Gastrocnemius medialis (tissue), 4 donors: ENCODE measurements around the gene NOP56. TPM values are rescaled to one million over a fixed set of nuclear protein-coding genes. Genes with fewer than 3 reads are reported as not detected.

Experiments used
- ATAC-seq, 2 donors: fragments of 150-250 bp; one replicate each; pipeline ENCODE4 v1.9.1; 2016
- DNase-seq, 2 donors: peaks; one replicate each; pipeline ENCODE4 v3.0.0-alpha.2; 2019
- H3K27ac ChIP-seq, 4 donors: fragments of 200-600 bp; sonication (generic); 1 replicate in 1 of 4; 2 replicates in 3 of 4; pipeline ENCODE4 v1.5.1; 2016 to 2018; ENCODE audit warnings: mild to moderate bottlenecking in 2 of 4, moderate library complexity in 1 of 4
- H3K27me3 ChIP-seq, 3 donors: fragments of 200-600 bp; sonication (generic) in 2 of 3; 1 replicate in 1 of 3; 2 replicates in 2 of 3; pipeline versions ENCODE4 v1.5.1 to v1.6.0; 2016 to 2019; ENCODE audit warnings: mild to moderate bottlenecking in 1 of 3, moderate library complexity in 1 of 3
- H3K36me3 ChIP-seq, 2 donors: fragments of 200-600 bp; sonication (generic) in 1 of 2; one replicate each; pipeline ENCODE4 v1.5.1; 2017 to 2018
- H3K4me1 ChIP-seq, 2 donors: fragments of 200-600 bp; sonication (generic) in 1 of 2; one replicate each; pipeline ENCODE4 v1.5.1; 2016 to 2017; ENCODE audit warnings: mild to moderate bottlenecking in 2 of 2
- H3K4me3 ChIP-seq, 4 donors: fragments of 200-600 bp; sonication (generic) in 3 of 4; 1 replicate in 1 of 4; 2 replicates in 3 of 4; pipeline ENCODE4 v1.5.1; 2016 to 2019; ENCODE audit warnings: mild to moderate bottlenecking in 2 of 4
- H3K9me3 ChIP-seq, 3 donors: fragments of 200-600 bp; sonication (generic) in 2 of 3; 1 replicate in 1 of 3; 2 replicates in 2 of 3; pipeline ENCODE4 v1.5.1; 2016 to 2019
- POLR2A ChIP-seq, 2 donors: fragments of 450-650 bp; IDR thresholded peaks; one replicate each; pipeline ENCODE4 v1.6.1; 2017; ENCODE audit warnings: antibody characterized with exemption in 2 of 2, mild to moderate bottlenecking in 2 of 2, moderate library complexity in 2 of 2
- in situ Hi-C, 4 donors: fragments of 200-750 bp; cut with MboI; loops; one replicate each; pipeline versions ENCODE4 v1.15.0 to v1.8.0; 2017; ENCODE audit warnings: low sequenced_read_pairs in 4 of 4
- intact Hi-C: fragments of 100-400 bp; cut with DNase I; formaldehyde crosslinking; loops from one replicate; pipeline ENCODE4 v1.15.1; 2023; ENCODE audit warnings: low total_unique reads
- total RNA-seq, 4 donors: library from RNA; depleted of rRNA; stranded (reverse); fragments of >200 nt; gene quantifications; one replicate each; pipeline versions ENCODE4 v1.1.0 to v1.2.3, GENCODE V29; 2016
- TF ChIP-seq, protein P1 (sequence below), 5 experiments: fragments of 450-650 bp in 3 of 5; fragments of 200-600 bp in 2 of 5; sonication (generic) in 2 of 5; IDR thresholded peaks in 4 of 5; conservative IDR thresholded peaks in 1 of 5; 1 replicate in 4 of 5; 2 replicates in 1 of 5; pipeline ENCODE4 v1.5.1; 2016 to 2019; ENCODE audit warnings: antibody characterized with exemption in 5 of 5, mild to moderate bottlenecking in 3 of 5, moderate library complexity in 3 of 5

The NOP56 gene
- total RNA-seq, 4 donors from 2014 or later, result 40.7 to 71.0 (median 54.9) TPM

DNA sequence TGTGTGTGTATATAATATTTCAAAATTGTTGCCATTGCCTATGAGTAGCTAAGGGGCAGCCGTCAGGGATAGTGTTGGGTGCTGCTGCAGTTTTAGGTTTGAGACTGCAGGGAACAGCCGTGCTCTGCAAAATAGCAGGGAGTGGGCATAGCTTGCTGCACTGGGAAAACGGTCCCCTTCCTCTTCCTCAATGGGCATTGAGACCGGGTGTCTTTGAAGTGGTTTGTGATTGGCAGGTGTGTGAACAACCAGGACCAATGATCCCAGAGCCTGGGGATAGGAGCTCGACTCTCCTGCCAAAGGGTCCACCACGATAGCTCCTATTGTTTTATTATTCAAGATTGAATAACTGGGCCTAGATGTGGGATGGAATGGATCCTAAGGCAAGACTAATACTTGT is 35.1 kb downstream of the NOP56 start:
- no peak for ATAC-seq
- H3K9me3 ChIP-seq, result no peaks in the 10 kb centered on the region
- intact Hi-C loops, result no loop called here

DNA sequence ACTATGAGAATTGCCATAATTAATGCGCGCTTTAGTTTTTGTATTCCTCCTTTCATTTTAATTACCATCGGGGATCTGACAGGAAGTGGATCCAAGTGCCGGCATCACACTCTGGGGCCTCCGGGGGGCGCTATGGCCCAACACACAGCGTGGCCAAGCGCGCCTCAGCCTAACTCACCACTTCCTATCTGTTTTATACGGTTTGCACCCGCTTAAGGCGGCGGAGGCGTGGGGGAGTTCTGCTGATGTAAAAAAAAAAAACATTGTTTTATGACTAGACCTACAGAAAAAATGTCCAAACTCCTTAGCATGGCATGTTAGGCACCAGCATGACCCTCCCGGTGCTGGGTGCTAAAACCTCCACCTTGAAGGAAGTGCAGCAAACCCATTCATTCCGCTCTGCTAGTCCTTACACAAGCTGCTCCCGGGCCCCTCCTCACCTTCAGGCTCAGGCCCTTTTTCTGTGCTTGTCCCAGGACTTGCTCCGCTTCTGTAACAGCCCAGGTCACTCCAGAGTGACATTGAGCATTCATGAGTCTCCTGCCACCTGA is 35.7 kb downstream of the NOP56 start:
- in situ Hi-C loops (no loop called here), intact Hi-C loops (no loop called here)
- H3K36me3 ChIP-seq, result no peaks in the 10 kb centered on the region
- no peak overlapping the region for H3K27ac ChIP-seq
- ATAC-seq (no peak), DNase-seq (no peak)
- peaks cover 8 to 23% (median 18%) of the 10 kb centered on the region in 3 donors for H3K27me3 ChIP-seq
- H3K4me1 ChIP-seq, result no peaks in the 10 kb centered on the region
- TF ChIP-seq, protein P1, sequence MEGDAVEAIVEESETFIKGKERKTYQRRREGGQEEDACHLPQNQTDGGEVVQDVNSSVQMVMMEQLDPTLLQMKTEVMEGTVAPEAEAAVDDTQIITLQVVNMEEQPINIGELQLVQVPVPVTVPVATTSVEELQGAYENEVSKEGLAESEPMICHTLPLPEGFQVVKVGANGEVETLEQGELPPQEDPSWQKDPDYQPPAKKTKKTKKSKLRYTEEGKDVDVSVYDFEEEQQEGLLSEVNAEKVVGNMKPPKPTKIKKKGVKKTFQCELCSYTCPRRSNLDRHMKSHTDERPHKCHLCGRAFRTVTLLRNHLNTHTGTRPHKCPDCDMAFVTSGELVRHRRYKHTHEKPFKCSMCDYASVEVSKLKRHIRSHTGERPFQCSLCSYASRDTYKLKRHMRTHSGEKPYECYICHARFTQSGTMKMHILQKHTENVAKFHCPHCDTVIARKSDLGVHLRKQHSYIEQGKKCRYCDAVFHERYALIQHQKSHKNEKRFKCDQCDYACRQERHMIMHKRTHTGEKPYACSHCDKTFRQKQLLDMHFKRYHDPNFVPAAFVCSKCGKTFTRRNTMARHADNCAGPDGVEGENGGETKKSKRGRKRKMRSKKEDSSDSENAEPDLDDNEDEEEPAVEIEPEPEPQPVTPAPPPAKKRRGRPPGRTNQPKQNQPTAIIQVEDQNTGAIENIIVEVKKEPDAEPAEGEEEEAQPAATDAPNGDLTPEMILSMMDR (IDR thresholded peaks at IDR 0.05 in 4 of 5, conservative IDR thresholded peaks at IDR 0.05 in 1 of 5), result peak in 2 of 5 experiments; percentile 36 to 44
- TF ChIP-seq POLR2A (IDR thresholded peaks at IDR 0.05), result no peak
- no peaks in the 10 kb centered on the region for H3K9me3 ChIP-seq
- H3K4me3 ChIP-seq, result no peak overlapping the region

More for the DNA sequence above, 35.1 kb downstream of the NOP56 start:
- peaks cover 8 to 23% (median 18%) of the 10 kb centered on the region in 3 donors for H3K27me3 ChIP-seq
- DNase-seq, result no peak
- no peak overlapping the region for H3K27ac ChIP-seq
- H3K4me1 ChIP-seq, result no peaks in the 10 kb centered on the region
- H3K36me3 ChIP-seq, result no peaks in the 10 kb centered on the region
- no peak overlapping the region for H3K4me3 ChIP-seq
- no peak for TF ChIP-seq POLR2A (IDR thresholded peaks at IDR 0.05)
- TF ChIP-seq, protein P1 (IDR thresholded peaks at IDR 0.05 in 4 of 5, conservative IDR thresholded peaks at IDR 0.05 in 1 of 5), result no peak
- in situ Hi-C loops, result no loop called here

- H3K4me1 ChIP-seq, result no peaks in the 10 kb centered on the region
- no peaks in the 10 kb centered on the region for H3K9me3 ChIP-seq
- H3K4me3 ChIP-seq, result no peak overlapping the region
- H3K36me3 ChIP-seq, result no peaks in the 10 kb centered on the region
- H3K27me3 ChIP-seq, result peaks cover 22 to 38% (median 28%) of the 10 kb centered on the region in 3 donors
- DNase-seq, result no peak
- in situ Hi-C loops (no loop called here), intact Hi-C loops (no loop called here)
- ATAC-seq, result no peak
- no peak for TF ChIP-seq POLR2A (IDR thresholded peaks at IDR 0.05)
- TF ChIP-seq, protein P1 (IDR thresholded peaks at IDR 0.05 in 4 of 5, conservative IDR thresholded peaks at IDR 0.05 in 1 of 5), result no peak
- no peak overlapping the region for H3K27ac ChIP-seq
These were observed 37.8 kb downstream of the NOP56 start for GRCh38 chr20:2690213-2690612.

GRCh38 chr20:2690718-2691117 is 38.3 kb downstream of the NOP56 start:
- peaks cover 22 to 43% (median 31%) of the 10 kb centered on the region in 3 donors for H3K27me3 ChIP-seq
- no peaks in the 10 kb centered on the region for H3K36me3 ChIP-seq
- no peaks in the 10 kb centered on the region for H3K4me1 ChIP-seq
- intact Hi-C loops (no loop called here), in situ Hi-C loops (no loop called here)
- ATAC-seq (no peak), DNase-seq (no peak)
- no peak overlapping the region for H3K27ac ChIP-seq
- H3K9me3 ChIP-seq, result no peaks in the 10 kb centered on the region
- TF ChIP-seq, protein P1 (IDR thresholded peaks at IDR 0.05 in 4 of 5, conservative IDR thresholded peaks at IDR 0.05 in 1 of 5), result no peak
- TF ChIP-seq POLR2A (IDR thresholded peaks at IDR 0.05), result no peak
- H3K4me3 ChIP-seq, result no peak overlapping the region

GRCh38 chr20:2691127-2691526 is 38.7 kb downstream of the NOP56 start:
- DNase-seq (no peak), ATAC-seq (no peak)
- H3K36me3 ChIP-seq, result no peaks in the 10 kb centered on the region
- no peak overlapping the region for H3K27ac ChIP-seq
- no peaks in the 10 kb centered on the region for H3K4me1 ChIP-seq
- H3K4me3 ChIP-seq, result no peak overlapping the region
- no peaks in the 10 kb centered on the region for H3K9me3 ChIP-seq
- in situ Hi-C loops, result no loop called here
- peaks cover 22 to 45% (median 33%) of the 10 kb centered on the region in 3 donors for H3K27me3 ChIP-seq
- intact Hi-C loops, result no loop called here
- TF ChIP-seq, protein P1 (IDR thresholded peaks at IDR 0.05 in 4 of 5, conservative IDR thresholded peaks at IDR 0.05 in 1 of 5), result no peak
- TF ChIP-seq POLR2A (IDR thresholded peaks at IDR 0.05), result no peak
